Left ventricle myocardium superior (tissue), 1 donor: ENCODE data around the gene DLL1. TPM values are rescaled to one million over a fixed set of nuclear protein-coding genes. Genes with fewer than 3 reads are reported as not detected.

Source experiments
- ATAC-seq: fragments of 200-7000 bp; cut with Tn5 transposase; one replicate; pipeline ENCODE4 v1.9.1; 2020; ENCODE audit warnings: mild to moderate bottlenecking, moderate library complexity
- DNase-seq: peaks from one replicate; pipeline ENCODE4 v3.0.0-alpha.2; 2020
- intact Hi-C: fragments of 100-400 bp; cut with micrococcal nuclease; formaldehyde crosslinking; loops from one replicate; pipeline ENCODE4 v1.11.0; 2022
- microRNA-seq: library from miRNA; unstranded; fragments of <30 nt; microRNA quantifications from one replicate; pipeline ENCODE4 v1.2.0, GENCODE V29; 2020; ENCODE audit warnings: borderline number of aligned reads
- total RNA-seq: library from RNA; stranded (reverse); fragmentation: NEBNext Ultra II Directional; extraction: Animal tissue kit (Norgen Biotek cat#: 25700); gene quantifications from one replicate; pipeline ENCODE4 v1.2.1, GENCODE V29; 2021
- donor health status: DM: no; HTN: yes; CAD: no; lungs with severe emphysema.

Gene DLL1
- total RNA-seq, 1 donor from 2014 or later: 15.3 TPM

DNA sequence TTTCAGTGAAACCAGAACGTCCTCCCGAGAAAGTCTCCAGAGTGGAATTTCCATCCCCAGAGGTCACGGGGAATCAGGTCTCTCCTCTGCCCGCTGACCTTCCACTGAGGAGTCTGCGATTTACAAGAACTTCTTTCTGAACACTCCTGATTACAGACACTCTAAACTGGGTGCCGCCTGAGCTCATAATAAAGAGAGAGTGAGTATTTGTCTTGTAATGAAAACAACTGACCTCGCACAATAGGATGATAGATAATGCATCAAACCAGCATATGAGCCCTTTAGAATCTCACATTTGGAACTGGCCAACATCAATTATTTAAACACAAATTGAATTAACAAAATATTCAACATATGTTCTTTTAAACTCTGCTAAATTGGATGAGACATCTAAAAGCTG is 47.5 kb downstream of the DLL1 start:
- intact Hi-C loops: no loop called here
- DNase-seq (no peak), ATAC-seq (no peak)

DNA sequence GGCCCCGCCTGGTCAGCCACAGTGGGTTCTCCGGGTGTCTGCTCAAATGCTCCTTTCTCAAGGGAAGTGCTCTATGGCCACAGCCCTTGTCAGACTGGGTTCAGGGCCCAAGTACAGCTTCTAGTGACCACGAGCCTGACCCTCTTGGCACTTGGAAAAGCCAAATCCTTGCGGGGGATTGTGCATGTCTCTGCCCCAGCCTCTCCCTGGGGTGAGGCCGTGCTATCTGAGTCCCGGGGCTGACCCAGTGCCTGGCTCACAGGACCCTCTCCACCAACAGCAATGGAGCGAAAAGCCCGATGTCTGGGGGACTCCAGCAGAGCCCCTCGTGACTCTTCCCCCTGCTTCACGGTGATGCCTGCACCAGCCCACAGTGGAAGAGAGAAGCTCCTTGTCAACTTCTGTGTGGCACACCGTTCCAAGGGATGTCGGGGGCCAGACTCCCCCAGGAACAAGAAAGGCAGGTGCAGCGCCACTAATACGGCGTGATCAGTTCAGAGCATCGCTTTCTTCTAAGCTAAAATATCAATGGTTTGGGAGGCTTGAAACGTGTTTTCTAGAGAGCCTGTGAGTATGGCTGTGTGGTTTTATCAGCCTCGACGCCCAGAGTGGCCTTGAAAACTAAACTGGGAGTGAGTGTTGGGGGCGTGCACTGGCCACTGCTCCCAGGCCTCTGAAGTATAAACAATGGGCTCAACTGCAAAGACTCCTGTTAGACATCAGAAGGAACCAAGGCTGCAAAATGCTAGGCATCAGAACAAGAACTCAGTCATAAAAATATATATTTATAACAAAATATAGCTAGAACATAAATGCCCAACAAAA is 51.9 kb downstream of the DLL1 start:
- intact Hi-C loops: no loop called here
- ATAC-seq: no peak
- DNase-seq: peak; percentile 13

DNA sequence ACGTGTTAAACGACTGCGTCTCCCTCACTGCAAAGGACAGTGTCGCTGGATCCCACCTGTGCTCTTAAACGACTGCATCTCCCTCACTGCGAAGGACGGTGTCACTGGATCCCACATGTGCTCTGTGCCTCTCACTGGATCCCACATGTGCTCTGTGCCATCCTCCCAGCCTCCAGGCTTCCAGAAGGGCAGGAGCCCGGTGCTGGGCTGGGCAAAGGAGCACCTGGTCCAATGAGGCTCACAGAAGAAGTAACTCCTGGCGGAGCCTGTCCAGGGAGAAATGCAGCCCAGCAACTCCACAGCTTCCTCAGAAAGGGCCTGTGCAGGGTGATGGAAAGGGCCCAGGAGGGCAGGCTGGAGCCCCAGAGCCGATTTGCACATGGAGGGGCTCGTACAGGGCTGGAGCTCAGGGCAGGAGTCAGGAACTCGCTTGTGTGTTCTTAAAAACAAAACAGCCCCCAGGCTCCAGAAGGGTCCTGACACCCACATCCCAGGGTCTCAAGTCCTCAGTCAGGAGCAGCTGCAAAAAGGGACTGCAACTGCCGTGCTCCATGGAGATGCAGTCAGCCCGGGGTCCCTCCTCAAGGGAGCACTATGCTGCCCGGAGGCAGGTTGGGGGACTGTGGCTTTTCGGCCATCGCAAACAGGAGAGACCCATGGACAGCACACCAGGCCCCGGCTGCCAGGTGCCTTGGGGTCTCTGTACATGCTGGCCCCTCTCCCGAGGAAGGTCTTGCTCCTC is 52.7 kb downstream of the DLL1 start:
- no peak for ATAC-seq
- intact Hi-C loops: no loop called here
- DNase-seq: peak; percentile 14

DNA sequence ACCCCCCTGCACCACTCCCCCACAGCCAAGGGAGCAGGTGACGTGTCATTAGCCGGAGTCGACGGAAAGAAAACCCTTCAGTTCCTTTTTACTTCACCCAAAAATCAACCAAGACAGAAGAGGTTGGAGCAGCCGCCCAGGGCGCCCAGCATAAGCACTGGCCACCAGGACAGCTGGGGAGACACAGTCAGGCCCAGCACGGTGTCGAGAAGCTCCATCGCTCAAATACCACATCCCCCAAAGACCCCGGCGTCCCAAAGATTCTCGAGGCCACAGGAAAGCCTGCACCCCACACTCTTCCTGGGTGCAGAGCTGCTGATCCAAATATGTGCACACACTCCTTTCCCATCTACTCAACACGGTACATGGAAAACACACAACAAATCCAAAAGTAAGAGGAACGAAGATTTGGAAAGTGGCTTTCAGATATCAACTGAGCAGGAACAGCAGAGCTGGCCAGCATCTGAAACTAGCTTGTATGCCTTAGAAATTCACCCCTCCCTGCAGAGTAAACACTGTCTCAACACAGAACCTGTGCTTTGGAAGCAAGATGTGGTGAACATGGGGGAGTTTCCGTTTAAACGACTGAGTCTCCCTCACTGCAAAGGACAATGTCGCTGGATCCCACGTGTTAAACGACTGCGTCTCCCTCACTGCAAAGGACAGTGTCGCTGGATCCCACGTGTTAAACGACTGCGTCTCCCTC is 54.6 kb downstream of the DLL1 start:
- ATAC-seq (no peak), DNase-seq (peak; percentile 6)

DNA sequence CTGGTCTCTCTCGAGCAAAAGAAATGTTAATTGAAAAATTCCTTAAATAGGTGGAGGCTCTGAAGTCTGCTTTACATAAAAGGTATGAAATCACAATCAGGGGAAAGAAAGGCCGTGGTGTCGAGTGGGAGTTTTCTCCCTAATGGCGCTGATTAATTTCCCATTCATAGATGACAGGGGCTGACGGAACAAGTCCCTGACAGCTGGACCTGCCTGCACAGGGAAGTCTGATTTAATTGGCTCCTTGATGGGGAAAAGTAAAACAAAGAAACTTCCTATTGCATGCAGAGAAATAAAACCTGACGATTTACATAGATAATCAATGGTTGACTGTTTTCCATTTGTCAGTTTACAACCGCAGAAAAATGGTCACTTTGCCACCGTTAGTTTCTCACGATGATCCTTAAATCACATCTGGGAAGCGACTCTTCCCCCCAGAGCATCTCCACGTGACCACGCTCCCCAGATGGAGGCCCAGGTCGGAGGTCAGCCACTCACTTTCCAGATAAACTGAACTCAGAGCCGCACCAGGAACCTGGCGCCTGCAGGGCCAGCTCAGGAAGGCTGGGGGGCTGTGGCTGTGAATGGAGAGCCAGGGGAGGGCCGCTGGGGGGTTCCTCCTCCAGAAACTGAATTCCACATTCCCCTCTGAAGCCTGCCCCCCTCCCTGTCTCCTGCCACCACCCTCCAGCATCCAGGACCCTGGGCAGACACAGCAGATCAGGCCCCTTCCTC is 55.3 kb downstream of the DLL1 start:
- DNase-seq (peak; percentile 5), ATAC-seq (no peak)
- intact Hi-C loops: no loop called here

More for the DNA sequence above, 54.6 kb downstream of the DLL1 start:
- intact Hi-C loops: no loop called here

DNA sequence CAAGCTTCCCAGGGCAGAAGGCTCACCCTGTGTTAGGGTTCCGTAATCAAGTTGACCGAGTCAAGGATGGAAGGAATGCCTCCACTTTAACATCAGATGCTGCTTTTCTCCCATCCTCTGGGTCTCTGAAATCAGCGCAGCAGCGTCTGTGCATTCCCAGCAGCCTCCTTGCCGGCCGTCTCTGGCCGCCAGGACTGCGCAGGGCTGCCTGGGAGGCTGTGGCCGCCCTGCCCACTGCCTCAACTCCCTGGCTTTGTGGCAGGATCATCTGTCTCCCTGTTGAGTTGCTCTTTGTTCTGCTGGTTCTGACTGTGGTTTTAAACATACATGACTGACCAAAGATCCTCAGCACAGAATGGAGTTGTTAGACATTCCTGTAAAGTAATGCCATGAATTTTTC is 56.5 kb downstream of the DLL1 start:
- intact Hi-C loops: no loop called here
- DNase-seq: peak; percentile 4

DNA sequence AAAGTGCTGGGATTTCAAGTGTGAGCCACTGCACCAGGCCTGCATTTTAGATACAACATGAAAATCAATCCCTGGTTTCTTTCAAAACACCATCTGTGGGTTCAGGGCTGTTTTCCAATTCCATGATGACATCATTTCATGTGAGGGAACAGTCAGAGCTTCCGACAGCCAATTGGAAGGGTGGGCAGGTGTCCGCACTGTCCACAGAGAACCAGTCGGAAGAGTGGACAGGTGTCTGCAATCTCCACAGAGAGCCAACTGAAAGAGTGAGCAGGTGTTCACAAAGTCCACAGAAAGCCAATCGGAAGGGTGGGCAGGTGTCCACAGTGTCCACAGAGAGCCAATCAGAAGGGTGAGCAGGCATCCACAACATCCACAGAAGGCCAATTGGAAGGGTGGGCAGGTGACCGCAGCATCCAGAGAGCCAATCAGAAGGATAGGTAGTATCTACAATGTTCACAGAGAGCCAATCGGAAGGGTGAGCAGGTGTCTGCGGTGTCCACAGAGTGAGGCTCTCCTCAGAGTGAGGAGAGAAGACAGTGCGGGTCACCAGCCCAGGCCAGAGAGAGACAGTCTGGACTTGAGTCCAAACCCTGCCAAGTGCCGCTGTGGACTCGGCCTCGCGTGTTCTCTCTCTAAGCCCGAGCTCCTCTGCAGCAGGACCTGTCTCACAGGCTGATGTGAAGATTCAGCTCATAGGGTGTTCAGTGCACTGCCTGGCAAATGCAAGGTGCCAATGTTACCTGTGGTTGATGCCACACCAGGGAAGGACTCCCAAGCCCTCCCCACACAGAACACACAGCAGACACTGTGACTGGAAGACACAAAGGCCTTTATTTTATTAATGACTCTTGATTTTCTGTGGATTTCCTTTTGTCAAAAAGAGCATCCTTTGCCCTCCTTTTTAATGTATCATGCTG is 57.3 kb downstream of the DLL1 start:
- intact Hi-C loops: no loop called here
- ATAC-seq: no peak
- DNase-seq: peak; percentile 15

More for the DNA sequence above, 56.5 kb downstream of the DLL1 start:
- no peak for ATAC-seq

Small RNAs within 50 kb of the gene (microRNA-seq; reads per million reads assigned to microRNA genes)
- not detected for gene MIR4644

Other genes starting within 250 kb of the DLL1 start
- 20.5 TPM for gene FAM120B, start 15.7 kb upstream of the DLL1 start, total RNA-seq